A549 (cell line): ENCODE data around the gene CTTN. TPM values are rescaled to one million over a fixed set of nuclear protein-coding genes. Genes with fewer than 3 reads are reported as not detected.

Source experiments
- ATAC-seq, 2 experiments: fragments of 200-7000 bp in 1 of 2; fragments of >200 bp in 1 of 2; cut with Nextera tagmentation in 1 of 2; cut with Tn5 transposase in 1 of 2; 3 replicates each; pipeline versions ENCODE4 v1.8.0 to v1.9.1; 2018 to 2020; ENCODE audit warnings: mild to moderate bottlenecking in 1 of 2, moderate library complexity in 1 of 2
- CTCF ChIA-PET: fragments of 300-600 bp; sonication (Branson Sonifier 250); formaldehyde crosslinking; extraction: SDS; loops from one replicate; lab custom pipeline; 2021; ENCODE audit warnings: antibody characterized with exemption, inconsistent platforms; lab: Yijun Ruan, JAX
- POLR2A ChIA-PET: fragments of 350-600 bp; formaldehyde crosslinking; extraction: SDS; loops from one replicate; lab custom pipeline; 2021; ENCODE audit warnings: antibody characterized with exemption, inconsistent platforms; lab: Yijun Ruan, JAX
- DNase-seq, 2 experiments: peaks; one replicate each; pipeline versions ENCODE4 v3.0.0 to v3.0.0-alpha.2; 2011 to 2016; ENCODE audit warnings: low read depth in 1 of 2, low spot score in 1 of 2
- FAIRE-seq: peaks from 2 replicates; lab custom pipeline; 2011; peaks lifted over from hg19 to GRCh38; lab: Jason Lieb, UNC
- H3K27ac ChIP-seq, 2 experiments: fragments of >200 bp; sonication (Bioruptor Twin); formaldehyde crosslinking; 3 replicates each; pipeline ENCODE4 v1.5.1; 2016 to 2017
- H3K4me1 ChIP-seq: fragments of >200 bp; sonication (Bioruptor Twin); formaldehyde crosslinking; 3 replicates; pipeline ENCODE4 v1.6.1; 2016
- H3K4me2 ChIP-seq: fragments of >200 bp; sonication (Bioruptor Twin); formaldehyde crosslinking; 3 replicates; pipeline ENCODE4 v1.6.1; 2016
- H3K4me3 ChIP-seq: fragments of >200 bp; sonication (Bioruptor Twin); formaldehyde crosslinking; 3 replicates; pipeline ENCODE4 v1.5.1; 2016
- H3K9me3 ChIP-seq: fragments of >200 bp; sonication (Bioruptor Twin); formaldehyde crosslinking; 3 replicates; pipeline ENCODE4 v1.6.1; 2016
- CBX2 ChIP-seq: fragments of 200-600 bp; sonication (generic); IDR thresholded peaks from 2 replicates; pipeline ENCODE4 v1.6.1; 2016; ENCODE audit warnings: low read depth, mild to moderate bottlenecking, borderline replicate concordance
- CBX8 ChIP-seq: fragments of 200-600 bp; sonication (generic); IDR thresholded peaks from 2 replicates; pipeline ENCODE4 v1.6.1; 2016
- CHD4 ChIP-seq: fragments of 200-600 bp; sonication (generic); IDR thresholded peaks from 2 replicates; pipeline ENCODE4 v1.6.1; 2016; ENCODE audit warnings: antibody characterized with exemption, mild to moderate bottlenecking, borderline replicate concordance
- EHF ChIP-seq: fragments of 250-450 bp; sonication (Bioruptor Pico); IDR thresholded peaks from 2 replicates; pipeline ENCODE4 v1.5.0; 2020; ENCODE audit warnings: mild to moderate bottlenecking
- EP300 ChIP-seq, 2 experiments: fragments of >200 bp; sonication (Bioruptor Twin); formaldehyde crosslinking; IDR thresholded peaks; 2 replicates in 1 of 2; 3 replicates in 1 of 2; pipeline ENCODE4 v1.6.1; 2016 to 2017
- GATA3 ChIP-seq: IDR thresholded peaks from 2 replicates; pipeline ENCODE4 v1.6.1; 2012; ENCODE audit warnings: borderline replicate concordance
- HEYL ChIP-seq: fragments of 250-450 bp; sonication (Bioruptor Pico); IDR thresholded peaks from 2 replicates; pipeline ENCODE4 v1.8.0; 2021; ENCODE audit warnings: mild to moderate bottlenecking, moderate library complexity
- HOXB13 ChIP-seq: fragments of 250-450 bp; sonication (Bioruptor Pico); IDR thresholded peaks from 2 replicates; pipeline ENCODE4 v1.5.0; 2020; ENCODE audit warnings: low read depth, mild to moderate bottlenecking, moderate library complexity
- HOXB5 ChIP-seq: fragments of 250-450 bp; sonication (Bioruptor Pico); IDR thresholded peaks from 2 replicates; pipeline ENCODE4 v1.5.0; 2020; ENCODE audit warnings: mild to moderate bottlenecking, moderate library complexity
- JUN ChIP-seq, 2 experiments: fragments of >200 bp; sonication (Bioruptor Twin); formaldehyde crosslinking; IDR thresholded peaks; 2 replicates in 1 of 2; 3 replicates in 1 of 2; pipeline ENCODE4 v1.6.1; 2016 to 2017
- KDM5A ChIP-seq: fragments of 200-600 bp; sonication (generic); IDR thresholded peaks from 2 replicates; pipeline ENCODE4 v1.6.1; 2016; ENCODE audit warnings: antibody characterized with exemption, mild to moderate bottlenecking
- MAFK ChIP-seq: fragments of 450-650 bp; IDR thresholded peaks from 2 replicates; pipeline ENCODE4 v1.6.1; 2014; ENCODE audit not compliant: partially characterized antibody
- MAZ ChIP-seq: fragments of 150-350 bp; IDR thresholded peaks from 2 replicates; pipeline ENCODE4 v1.6.1; 2014; ENCODE audit warnings: antibody characterized with exemption, low read depth, low read length, borderline replicate concordance
- MYC ChIP-seq: IDR thresholded peaks from 2 replicates; pipeline ENCODE4 v1.6.1; 2012; ENCODE audit warnings: mild to moderate bottlenecking, inconsistent platforms, low read length, improper control_type of control experiment, borderline replicate concordance
- RARB ChIP-seq: fragments of 250-450 bp; sonication (Bioruptor Pico); IDR thresholded peaks from 2 replicates; pipeline ENCODE4 v1.8.0; 2021; ENCODE audit warnings: mild to moderate bottlenecking, moderate library complexity
- RFX5 ChIP-seq: fragments of 450-650 bp; IDR thresholded peaks from 2 replicates; pipeline ENCODE4 v1.7.1; 2014; ENCODE audit warnings: antibody characterized with exemption, mild to moderate bottlenecking, moderate library complexity
- SMC3 ChIP-seq: fragments of >200 bp; sonication (Bioruptor Twin); formaldehyde crosslinking; IDR thresholded peaks from 3 replicates; pipeline ENCODE4 v1.6.1; 2018; ENCODE audit warnings: inconsistent platforms
- TFCP2L1 ChIP-seq: fragments of 250-450 bp; sonication (Bioruptor Pico); IDR thresholded peaks from 2 replicates; pipeline ENCODE4 v1.5.0; 2021; ENCODE audit warnings: mild to moderate bottlenecking
- TP53 ChIP-seq: fragments of 250-450 bp; sonication (Bioruptor Pico); IDR thresholded peaks from 2 replicates; pipeline ENCODE4 v1.5.0; 2021; ENCODE audit warnings: mild to moderate bottlenecking, moderate library complexity
- WGBS: methylation state at CpG from one replicate; pipeline ENCODE4 v1.1.6; 2017; ENCODE audit errors: missing lambda C conversion rate; 5-methylcytosine and 5-hydroxymethylcytosine counted together
- polyA plus RNA-seq, 4 experiments: library from polyadenylated mRNA; depleted of rRNA in 3 of 4; stranded (reverse); fragments of >200 nt; fragmentation: RNase III in 1 of 4; extraction: RNeasy Plus Mini Kit Qiagen cat#74134 plus additional on column Dnase treatment in 1 of 4; gene quantifications; 2 replicates in 3 of 4; 3 replicates in 1 of 4; pipeline ENCODE4 v1.2.3, GENCODE V29; 2011 to 2017
- TF ChIP-seq, protein P1 (sequence below): IDR thresholded peaks from 2 replicates; pipeline ENCODE4 v1.6.1; 2012
- TF ChIP-seq, protein P2 (sequence below): fragments of >200 bp; sonication (Bioruptor Twin); formaldehyde crosslinking; IDR thresholded peaks from 3 replicates; pipeline ENCODE4 v1.5.1; 2016
- TF ChIP-seq, protein P3 (sequence below): IDR thresholded peaks from 2 replicates; pipeline ENCODE4 v1.6.1; 2012
- TF ChIP-seq, protein P4 (sequence below): fragments of >200 bp; sonication (Bioruptor Twin); formaldehyde crosslinking; IDR thresholded peaks from 2 replicates; pipeline ENCODE4 v1.6.1; 2016

CTTN gene
- polyA plus RNA-seq, 2 of the 4 experiments (the other 2 are of a cell fraction): 140 to 214 TPM

DNA sequence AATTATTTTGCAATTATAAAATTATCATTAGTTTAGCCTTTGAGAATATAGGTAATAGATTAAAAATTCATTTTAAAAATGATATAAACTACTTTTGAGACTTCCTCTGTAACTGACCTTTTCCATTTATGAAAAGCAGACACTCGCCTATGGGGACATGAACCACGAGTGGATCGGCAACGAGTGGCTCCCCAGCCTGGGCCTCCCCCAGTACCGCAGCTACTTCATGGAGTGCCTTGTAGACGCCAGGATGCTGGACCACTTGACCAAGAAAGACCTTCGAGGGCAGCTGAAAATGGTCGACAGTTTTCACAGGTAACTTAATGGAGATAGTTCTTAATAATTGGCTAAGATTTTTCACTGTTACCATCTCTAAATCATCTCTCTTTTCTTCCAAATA is 26.3 kb upstream of the CTTN start:
- CTCF ChIA-PET: no interaction called here
- Histone ChIP-seq H3K9me3 (no peaks in the 10 kb centered on the region), H3K4me3 (no peak overlapping the region), H3K4me1 (no peaks in the 10 kb centered on the region), H3K4me2 (no peak overlapping the region), H3K27ac (no peak overlapping the region)
- WGBS: 90% methylated on average over 8 of the region's 8 CpGs
- FAIRE-seq (no peak), ATAC-seq (no peak), DNase-seq (no peak)
- POLR2A ChIA-PET: no interaction called here
- TF ChIP-seq MAFK (no peak), TFCP2L1 (CRISPR knock-in tag) (no peak), RARB (CRISPR knock-in tag) (no peak), JUN (IDR thresholded peaks at IDR 0.05) (no peak), GATA3 (no peak)
- TF ChIP-seq, protein P1, sequence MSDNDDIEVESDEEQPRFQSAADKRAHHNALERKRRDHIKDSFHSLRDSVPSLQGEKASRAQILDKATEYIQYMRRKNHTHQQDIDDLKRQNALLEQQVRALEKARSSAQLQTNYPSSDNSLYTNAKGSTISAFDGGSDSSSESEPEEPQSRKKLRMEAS: no peak

DNA sequence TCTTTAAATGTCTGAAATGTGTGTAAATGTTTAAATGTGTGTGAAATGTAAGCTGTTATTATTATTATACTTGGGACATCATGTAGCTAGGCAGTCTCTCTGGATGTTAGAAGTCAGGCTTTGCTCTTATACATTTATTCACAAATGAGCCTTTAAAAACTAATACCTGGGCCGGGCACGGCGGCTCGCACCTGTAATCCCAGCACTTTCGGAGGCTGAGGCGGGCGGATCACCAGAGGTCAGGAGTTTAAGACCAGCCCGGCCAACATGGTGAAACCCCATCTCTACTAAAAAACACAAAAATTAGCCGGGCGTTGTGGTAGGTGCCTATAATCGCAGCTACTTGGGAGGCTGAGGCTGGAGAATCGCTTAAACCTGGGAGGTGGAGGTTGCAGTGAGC is 21.7 kb upstream of the CTTN start:
- H3K9me3 ChIP-seq: no peaks in the 10 kb centered on the region
- ChIA-PET CTCF (interaction anchor here (2.6 kb wide), 1 partner anchor 24 kb away, joined by 6 read pairs; no protein-coding TSS in a partner anchor), POLR2A (no interaction called here)
- no peak overlapping the region for H3K4me3 ChIP-seq
- no peak overlapping the region for H3K4me2 ChIP-seq
- TF ChIP-seq CBX2: no peak
- no peak for FAIRE-seq
- peaks cover 1% of the 10 kb centered on the region for H3K4me1 ChIP-seq
- no peak overlapping the region for H3K27ac ChIP-seq
- no peak for ATAC-seq
- 89% methylated on average over 12 of the region's 12 CpGs for WGBS
- DNase-seq: no peak

DNA sequence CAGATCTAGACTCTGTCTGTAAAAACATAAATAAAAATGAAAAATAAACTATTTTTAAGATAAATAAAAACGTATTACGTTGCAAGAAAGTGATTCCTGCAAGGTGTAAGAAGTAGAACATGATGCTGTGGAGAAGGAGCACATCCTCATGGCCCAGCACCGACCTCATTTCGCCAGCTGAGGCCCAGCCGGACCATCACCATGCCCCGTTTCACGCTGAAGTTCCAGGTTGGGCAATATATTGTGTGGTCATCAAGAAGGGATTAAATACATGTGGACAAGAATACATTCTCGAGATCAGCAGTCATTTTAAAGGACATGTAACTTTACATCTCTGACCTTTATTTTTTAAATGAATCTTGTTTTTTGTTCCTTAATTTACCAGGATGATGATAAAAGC is 20.7 kb upstream of the CTTN start:
- CTCF ChIA-PET: interaction anchor here (0.8 to 2.6 kb wide), 7 partner anchors 10 to 37 kb away, joined by 3 to 7 read pairs (median 4); partner anchors contain the start of gene CTTN
- H3K4me2 ChIP-seq: no peak overlapping the region
- TF ChIP-seq SMC3: no peak
- ATAC-seq: no peak
- POLR2A ChIA-PET: interaction anchor here (1.0 kb wide), 1 partner anchor 22 kb away, joined by 3 read pairs; no protein-coding TSS in a partner anchor
- no peak overlapping the region for H3K4me3 ChIP-seq
- peaks cover 12% of the 10 kb centered on the region for H3K4me1 ChIP-seq
- H3K27ac ChIP-seq: no peak overlapping the region
- no peaks in the 10 kb centered on the region for H3K9me3 ChIP-seq
- DNase-seq: no peak
- no peak for FAIRE-seq
- 86% methylated on average over 8 of the region's 8 CpGs for WGBS

DNA sequence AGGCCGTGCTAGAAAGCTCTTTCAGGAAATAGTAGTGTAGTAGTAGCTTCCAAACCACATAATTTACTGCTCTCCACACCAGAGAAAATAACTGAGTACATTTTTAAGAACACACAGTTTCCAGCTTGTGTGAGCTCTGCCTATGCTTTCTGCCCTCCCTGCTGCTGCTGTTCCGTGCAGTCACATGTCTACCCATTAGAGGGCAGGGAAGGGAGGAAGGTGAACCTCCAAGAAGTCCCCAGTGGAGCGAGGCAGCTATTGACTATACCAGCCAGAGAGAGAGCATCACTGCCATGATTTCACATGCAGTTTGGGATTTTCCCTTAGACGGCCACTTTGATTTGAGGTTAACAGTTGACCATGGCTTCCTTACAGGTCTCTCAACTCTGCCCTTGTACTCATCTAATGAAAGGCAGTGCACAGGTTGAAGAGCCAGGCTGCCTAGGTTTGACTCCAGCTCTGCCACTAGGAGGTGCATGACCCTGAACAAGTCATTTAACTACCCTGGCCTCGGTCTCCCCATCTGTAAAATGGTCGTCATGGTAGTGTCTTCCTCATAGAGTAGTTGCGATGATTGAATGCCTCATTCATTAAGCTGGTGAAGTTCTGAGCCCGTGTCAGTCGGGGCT is 19.7 kb upstream of the CTTN start:
- TF ChIP-seq HEYL: no peak
- TF ChIP-seq, protein P2, sequence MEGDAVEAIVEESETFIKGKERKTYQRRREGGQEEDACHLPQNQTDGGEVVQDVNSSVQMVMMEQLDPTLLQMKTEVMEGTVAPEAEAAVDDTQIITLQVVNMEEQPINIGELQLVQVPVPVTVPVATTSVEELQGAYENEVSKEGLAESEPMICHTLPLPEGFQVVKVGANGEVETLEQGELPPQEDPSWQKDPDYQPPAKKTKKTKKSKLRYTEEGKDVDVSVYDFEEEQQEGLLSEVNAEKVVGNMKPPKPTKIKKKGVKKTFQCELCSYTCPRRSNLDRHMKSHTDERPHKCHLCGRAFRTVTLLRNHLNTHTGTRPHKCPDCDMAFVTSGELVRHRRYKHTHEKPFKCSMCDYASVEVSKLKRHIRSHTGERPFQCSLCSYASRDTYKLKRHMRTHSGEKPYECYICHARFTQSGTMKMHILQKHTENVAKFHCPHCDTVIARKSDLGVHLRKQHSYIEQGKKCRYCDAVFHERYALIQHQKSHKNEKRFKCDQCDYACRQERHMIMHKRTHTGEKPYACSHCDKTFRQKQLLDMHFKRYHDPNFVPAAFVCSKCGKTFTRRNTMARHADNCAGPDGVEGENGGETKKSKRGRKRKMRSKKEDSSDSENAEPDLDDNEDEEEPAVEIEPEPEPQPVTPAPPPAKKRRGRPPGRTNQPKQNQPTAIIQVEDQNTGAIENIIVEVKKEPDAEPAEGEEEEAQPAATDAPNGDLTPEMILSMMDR: peak; percentile 18; the same call in 2 of the 3 replicates
- peak; percentile 59 to 78 for ATAC-seq
- Histone ChIP-seq H3K27ac (no peak overlapping the region), H3K9me3 (no peaks in the 10 kb centered on the region), H3K4me3 (no peak overlapping the region), H3K4me2 (no peak overlapping the region), H3K4me1 (peaks cover 18% of the 10 kb centered on the region)
- CTCF ChIA-PET: interaction anchor here (1.1 to 2.6 kb wide), 8 partner anchors 9 to 47 kb away, joined by 3 to 7 read pairs (median 5); partner anchors contain the start of gene CTTN
- 85% methylated on average over 9 of the region's 9 CpGs for WGBS
- POLR2A ChIA-PET: interaction anchor here (1.0 kb wide), 1 partner anchor 21 kb away, joined by 3 read pairs; no protein-coding TSS in a partner anchor
- peak in 1 of 2 experiments; percentile 34 for DNase-seq
- no peak for FAIRE-seq

DNA sequence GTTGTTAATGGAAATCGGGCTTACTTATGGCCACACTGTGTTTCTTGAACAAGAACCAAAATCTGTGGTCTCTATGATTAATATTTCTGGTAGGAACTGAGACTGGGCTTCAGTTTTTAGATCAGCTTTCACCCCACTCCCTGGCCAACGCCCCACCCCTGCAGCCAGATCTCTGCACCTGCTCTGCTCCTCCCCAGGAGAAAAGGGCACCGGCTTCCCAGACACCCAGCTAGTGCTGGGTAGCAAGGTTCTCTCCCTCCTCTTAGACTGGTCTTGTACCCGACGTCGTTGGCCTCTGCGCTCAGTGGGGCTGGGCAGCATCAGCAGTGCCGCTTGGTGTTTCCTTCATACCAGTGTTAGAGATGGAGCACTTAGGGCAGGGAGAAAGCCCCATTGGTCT is 17.0 kb upstream of the CTTN start:
- Histone ChIP-seq H3K27ac (peak overlapping the region; percentile 36 to 79; a peak in 4 of 6 replicates), H3K9me3 (no peaks in the 10 kb centered on the region), H3K4me2 (no peak overlapping the region), H3K4me3 (no peak overlapping the region), H3K4me1 (peaks cover 18% of the 10 kb centered on the region)
- POLR2A ChIA-PET: interaction anchor here (1.4 kb wide), 1 partner anchor 18 kb away, joined by 3 read pairs; no protein-coding TSS in a partner anchor
- DNase-seq (no peak), ATAC-seq (no peak; a peak in 1 of 6 replicates), FAIRE-seq (no peak)
- CTCF ChIA-PET: no interaction called here
- WGBS: 94% methylated on average over 8 of the region's 8 CpGs
- TF ChIP-seq MYC (no peak), TP53 (no peak), HOXB5 (CRISPR knock-in tag) (no peak), MAZ (no peak), CBX8 (no peak), EP300 (IDR thresholded peaks at IDR 0.05) (no peak), MAFK (no peak), EHF (no peak), KDM5A (no peak), HOXB13 (CRISPR knock-in tag) (no peak), RFX5 (no peak), CHD4 (no peak), CBX2 (no peak)
- TF ChIP-seq, protein P3, sequence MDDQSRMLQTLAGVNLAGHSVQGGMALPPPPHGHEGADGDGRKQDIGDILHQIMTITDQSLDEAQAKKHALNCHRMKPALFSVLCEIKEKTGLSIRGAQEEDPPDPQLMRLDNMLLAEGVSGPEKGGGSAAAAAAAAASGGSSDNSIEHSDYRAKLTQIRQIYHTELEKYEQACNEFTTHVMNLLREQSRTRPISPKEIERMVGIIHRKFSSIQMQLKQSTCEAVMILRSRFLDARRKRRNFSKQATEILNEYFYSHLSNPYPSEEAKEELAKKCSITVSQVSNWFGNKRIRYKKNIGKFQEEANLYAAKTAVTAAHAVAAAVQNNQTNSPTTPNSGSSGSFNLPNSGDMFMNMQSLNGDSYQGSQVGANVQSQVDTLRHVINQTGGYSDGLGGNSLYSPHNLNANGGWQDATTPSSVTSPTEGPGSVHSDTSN: no peak
- TF ChIP-seq, protein P4, sequence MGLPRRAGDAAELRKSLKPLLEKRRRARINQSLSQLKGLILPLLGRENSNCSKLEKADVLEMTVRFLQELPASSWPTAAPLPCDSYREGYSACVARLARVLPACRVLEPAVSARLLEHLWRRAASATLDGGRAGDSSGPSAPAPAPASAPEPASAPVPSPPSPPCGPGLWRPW: no peak
